Loucy (cell line): ENCODE data around the gene ARMC3.

Source experiments
- H2AFZ ChIP-seq: fragments of 200-600 bp; sonication (generic); 2 replicates; pipeline ENCODE4 v1.6.0; 2016; ENCODE audit warnings: antibody characterized with exemption, mild to moderate bottlenecking, low read length, moderate library complexity
- H3F3A ChIP-seq: fragments of 200-600 bp; 2 replicates; pipeline ENCODE4 v1.6.0; 2016; ENCODE audit warnings: antibody characterized with exemption, low read depth, mild to moderate bottlenecking
- H3K27me3 ChIP-seq: fragments of 200-600 bp; sonication (generic); 2 replicates; pipeline ENCODE4 v1.6.1; 2014; ENCODE audit warnings: low read length, mild to moderate bottlenecking; ENCODE audit not compliant: insufficient read depth, poor library complexity, severe bottlenecking
- H3K36me3 ChIP-seq: fragments of 200-600 bp; sonication (generic); 2 replicates; pipeline ENCODE4 v1.6.1; 2016; ENCODE audit warnings: low read length; ENCODE audit not compliant: insufficient read depth
- H3K4me1 ChIP-seq: fragments of 200-600 bp; sonication (generic); 2 replicates; pipeline ENCODE4 v1.5.1; 2014; ENCODE audit warnings: low read length, mild to moderate bottlenecking; ENCODE audit not compliant: insufficient read depth, poor library complexity, severe bottlenecking
- H3K4me2 ChIP-seq: fragments of 200-600 bp; sonication (generic); 2 replicates; pipeline ENCODE4 v1.6.0; 2014; ENCODE audit warnings: antibody characterized with exemption, low read length, low read depth, mild to moderate bottlenecking; ENCODE audit not compliant: poor library complexity, severe bottlenecking
- H3K4me3 ChIP-seq: fragments of 200-600 bp; sonication (generic); 2 replicates; pipeline ENCODE4 v1.5.1; 2014; ENCODE audit warnings: low read length, mild to moderate bottlenecking, mixed read lengths; ENCODE audit not compliant: poor library complexity, severe bottlenecking
- H3K79me2 ChIP-seq: fragments of 200-600 bp; sonication (generic); 2 replicates; pipeline ENCODE4 v1.6.1; 2014; ENCODE audit warnings: low read length; ENCODE audit not compliant: insufficient read depth
- H3K9ac ChIP-seq: fragments of 200-600 bp; sonication (generic); 2 replicates; pipeline ENCODE4 v1.6.0; 2014; ENCODE audit warnings: mild to moderate bottlenecking, low read depth, low read length, moderate library complexity; ENCODE audit not compliant: poor library complexity, severe bottlenecking
- H3K9me2 ChIP-seq: fragments of 200-600 bp; sonication (generic); replicated peaks from 2 replicates; pipeline ENCODE4 v1.6.1; 2016; ENCODE audit warnings: low read depth, low read length, mixed read lengths
- H3K9me3 ChIP-seq: fragments of 200-600 bp; sonication (generic); 2 replicates; pipeline ENCODE4 v1.6.1; 2014; ENCODE audit warnings: mild to moderate bottlenecking, antibody characterized with exemption, low read length, low read depth; ENCODE audit not compliant: insufficient read depth
- H4K20me1 ChIP-seq: fragments of 200-600 bp; sonication (generic); 2 replicates; pipeline ENCODE4 v1.6.0; 2014; ENCODE audit warnings: antibody characterized with exemption, low read length, mild to moderate bottlenecking; ENCODE audit not compliant: insufficient read depth, poor library complexity, severe bottlenecking
- EZH2phosphoT487 ChIP-seq: fragments of 200-600 bp; IDR thresholded peaks from 2 replicates; pipeline ENCODE4 v1.6.1; 2018; ENCODE audit warnings: antibody characterized with exemption, mild to moderate bottlenecking, moderate library complexity, borderline replicate concordance
- TF ChIP-seq, protein P1 (sequence below): fragments of 200-600 bp; sonication (generic); conservative IDR thresholded peaks from 2 replicates; pipeline ENCODE4 v1.5.1; 2014; ENCODE audit warnings: mild to moderate bottlenecking, antibody characterized with exemption, low read length

Gene ARMC3

DNA sequence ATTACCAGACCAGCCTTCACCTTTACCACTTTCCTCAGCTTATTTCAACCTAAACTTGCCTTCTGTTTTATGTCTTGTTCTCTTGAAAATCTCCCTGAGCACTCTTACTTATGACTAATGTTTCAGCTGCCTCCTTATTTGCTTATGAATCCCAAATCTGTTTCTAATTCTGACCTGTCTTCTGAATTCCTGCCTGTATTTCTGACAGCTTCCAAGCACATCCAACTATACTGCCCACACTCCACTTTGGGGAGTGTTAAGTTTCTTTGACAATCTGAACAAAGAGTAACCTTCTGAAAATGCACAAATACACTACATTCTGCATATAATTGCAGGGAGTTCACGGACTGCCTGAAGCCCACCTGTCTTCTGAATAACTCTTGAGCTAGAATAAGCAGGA lies 48.7 kb downstream of the ARMC3 start:
- H3K27me3 ChIP-seq: no peaks in the 10 kb centered on the region
- no peak for TF ChIP-seq EZH2phosphoT487
- TF ChIP-seq, protein P1, sequence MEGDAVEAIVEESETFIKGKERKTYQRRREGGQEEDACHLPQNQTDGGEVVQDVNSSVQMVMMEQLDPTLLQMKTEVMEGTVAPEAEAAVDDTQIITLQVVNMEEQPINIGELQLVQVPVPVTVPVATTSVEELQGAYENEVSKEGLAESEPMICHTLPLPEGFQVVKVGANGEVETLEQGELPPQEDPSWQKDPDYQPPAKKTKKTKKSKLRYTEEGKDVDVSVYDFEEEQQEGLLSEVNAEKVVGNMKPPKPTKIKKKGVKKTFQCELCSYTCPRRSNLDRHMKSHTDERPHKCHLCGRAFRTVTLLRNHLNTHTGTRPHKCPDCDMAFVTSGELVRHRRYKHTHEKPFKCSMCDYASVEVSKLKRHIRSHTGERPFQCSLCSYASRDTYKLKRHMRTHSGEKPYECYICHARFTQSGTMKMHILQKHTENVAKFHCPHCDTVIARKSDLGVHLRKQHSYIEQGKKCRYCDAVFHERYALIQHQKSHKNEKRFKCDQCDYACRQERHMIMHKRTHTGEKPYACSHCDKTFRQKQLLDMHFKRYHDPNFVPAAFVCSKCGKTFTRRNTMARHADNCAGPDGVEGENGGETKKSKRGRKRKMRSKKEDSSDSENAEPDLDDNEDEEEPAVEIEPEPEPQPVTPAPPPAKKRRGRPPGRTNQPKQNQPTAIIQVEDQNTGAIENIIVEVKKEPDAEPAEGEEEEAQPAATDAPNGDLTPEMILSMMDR: no peak
- H3K36me3 ChIP-seq: no peaks in the 10 kb centered on the region
- no peak overlapping the region for H3K9ac ChIP-seq
- no peak overlapping the region for H2AFZ ChIP-seq
- H3K4me2 ChIP-seq: no peak overlapping the region
- no peak overlapping the region for H3K4me3 ChIP-seq
- no peaks in the 10 kb centered on the region for H3K4me1 ChIP-seq
- H4K20me1 ChIP-seq: no peaks in the 10 kb centered on the region
- H3F3A ChIP-seq: no peaks in the 10 kb centered on the region
- H3K9me2 ChIP-seq: no peaks in the 10 kb centered on the region
- H3K9me3 ChIP-seq: no peaks in the 10 kb centered on the region
- no peaks in the 10 kb centered on the region for H3K79me2 ChIP-seq

DNA sequence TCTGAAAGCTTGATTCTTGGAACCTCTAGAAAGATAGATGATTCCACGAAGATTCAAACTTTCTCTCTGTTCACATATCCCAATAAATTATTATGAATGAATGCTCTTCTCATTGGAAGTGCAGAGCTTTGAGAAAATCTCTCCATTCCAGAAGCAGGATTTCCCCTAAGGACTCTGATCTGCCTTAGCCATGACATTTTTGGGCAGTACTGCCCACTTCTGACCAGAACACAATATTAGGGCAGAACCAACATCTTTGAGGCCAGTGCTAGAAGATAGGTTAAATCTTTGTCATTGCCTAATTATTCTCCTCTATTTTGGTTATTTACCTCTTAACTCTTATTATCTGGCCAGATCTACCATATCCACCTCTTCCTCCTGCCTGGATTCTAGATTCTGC lies 49.9 kb downstream of the ARMC3 start:
- Histone ChIP-seq H3K4me2 (no peak overlapping the region), H3F3A (no peaks in the 10 kb centered on the region), H3K27me3 (no peaks in the 10 kb centered on the region), H3K4me1 (no peaks in the 10 kb centered on the region), H3K36me3 (no peaks in the 10 kb centered on the region), H3K9me3 (no peaks in the 10 kb centered on the region), H4K20me1 (no peaks in the 10 kb centered on the region), H3K79me2 (no peaks in the 10 kb centered on the region), H3K4me3 (no peak overlapping the region), H3K9ac (no peak overlapping the region), H3K9me2 (no peaks in the 10 kb centered on the region), H2AFZ (no peak overlapping the region)
- TF ChIP-seq, protein P1: no peak
- TF ChIP-seq EZH2phosphoT487: no peak

DNA sequence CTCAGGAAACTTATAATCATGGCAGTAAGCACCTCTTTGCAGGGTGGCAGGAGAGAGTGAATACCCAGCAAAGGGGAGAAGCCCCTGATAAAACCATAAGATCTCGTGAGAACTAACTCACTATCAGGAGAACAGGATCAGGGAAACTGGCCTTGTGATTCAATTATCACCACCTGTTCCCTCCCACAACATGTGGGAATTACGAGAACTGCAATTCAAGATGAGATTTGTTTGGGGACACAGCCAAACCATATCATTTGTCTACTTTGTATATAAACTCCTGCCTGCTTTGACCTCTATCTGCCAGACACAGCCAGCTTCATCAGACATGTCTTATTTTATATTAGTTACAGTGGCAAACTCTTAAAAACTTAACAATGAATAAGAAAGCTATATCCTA lies 50.4 kb downstream of the ARMC3 start:
- H3K36me3 ChIP-seq: no peaks in the 10 kb centered on the region
- H3K4me2 ChIP-seq: no peak overlapping the region
- no peaks in the 10 kb centered on the region for H4K20me1 ChIP-seq
- no peaks in the 10 kb centered on the region for H3K27me3 ChIP-seq
- no peak overlapping the region for H3K9ac ChIP-seq
- H3K9me3 ChIP-seq: no peaks in the 10 kb centered on the region
- no peaks in the 10 kb centered on the region for H3F3A ChIP-seq
- TF ChIP-seq, protein P1: no peak
- no peak for TF ChIP-seq EZH2phosphoT487
- H3K4me3 ChIP-seq: no peak overlapping the region
- H3K9me2 ChIP-seq: no peaks in the 10 kb centered on the region
- H2AFZ ChIP-seq: no peak overlapping the region
- H3K4me1 ChIP-seq: peaks cover 5% of the 10 kb centered on the region
- H3K79me2 ChIP-seq: no peaks in the 10 kb centered on the region
